PC-3 (cell line): ENCODE results near the gene BIRC7. TPM values are rescaled to one million over a fixed set of nuclear protein-coding genes. Genes with fewer than 3 reads are reported as not detected.

Experiments used
- ATAC-seq: fragments of 200-7000 bp; cut with Tn5 transposase; 2 replicates; pipeline ENCODE4 v1.9.1; 2020; ENCODE audit warnings: mild to moderate bottlenecking, moderate library complexity
- BruUV-seq: library from RNA; stranded (reverse); fragments of 400-500 nt; replicated peaks from 2 replicates; lab custom pipeline; 2021; lab: Mats Ljungman, UMichigan
- CTCF ChIA-PET: fragments of 300-600 bp; sonication (Branson Sonifier 250); formaldehyde crosslinking; loops from one replicate; lab custom pipeline; 2022; ENCODE audit warnings: antibody characterized with exemption; lab: Charles Lee
- POLR2A ChIA-PET: fragments of 300-600 bp; sonication (Branson Sonifier 250); formaldehyde crosslinking; loops from one replicate; lab custom pipeline; 2022; ENCODE audit warnings: antibody characterized with exemption; ENCODE audit not compliant: unreplicated experiment; lab: Charles Lee
- DNase-seq: peaks from one replicate; pipeline ENCODE4 v3.0.0-alpha.2; 2015
- H2AFZ ChIP-seq: fragments of 300-600 bp; sonication (generic); 2 replicates; pipeline ENCODE4 v1.6.0; 2016; ENCODE audit warnings: antibody characterized with exemption, low read length
- H3F3A ChIP-seq: fragments of 300-600 bp; sonication (generic); one replicate; pipeline ENCODE4 v1.6.0; 2017; ENCODE audit warnings: antibody characterized with exemption, low read length, control low read depth, mild to moderate bottlenecking; ENCODE audit not compliant: unreplicated experiment
- H3K27ac ChIP-seq: fragments of 300-600 bp; sonication (generic); 2 replicates; pipeline ENCODE4 v1.5.1; 2016; ENCODE audit warnings: mild to moderate bottlenecking, low read length
- H3K27me3 ChIP-seq: fragments of 300-600 bp; sonication (generic); 2 replicates; pipeline ENCODE4 v1.6.1; 2016; ENCODE audit warnings: low read length, mixed read lengths
- H3K36me3 ChIP-seq: fragments of 300-600 bp; sonication (generic); 2 replicates; pipeline ENCODE4 v1.6.1; 2016; ENCODE audit warnings: low read depth, mixed run types, low read length, mixed read lengths
- H3K4me1 ChIP-seq: fragments of 300-600 bp; sonication (generic); 2 replicates; pipeline ENCODE4 v1.5.1; 2016; ENCODE audit warnings: low read length; ENCODE audit not compliant: insufficient read depth
- H3K4me2 ChIP-seq: fragments of 300-600 bp; sonication (generic); 2 replicates; pipeline ENCODE4 v1.6.0; 2016; ENCODE audit warnings: low read length
- H3K4me3 ChIP-seq: fragments of 300-600 bp; sonication (generic); 2 replicates; pipeline ENCODE4 v1.5.1; 2016; ENCODE audit warnings: mild to moderate bottlenecking, low read length, mixed read lengths
- H3K79me2 ChIP-seq: fragments of 300-600 bp; sonication (generic); 2 replicates; pipeline ENCODE4 v1.6.1; 2017; ENCODE audit warnings: low read length, mixed read lengths
- H3K9ac ChIP-seq: fragments of 300-600 bp; sonication (generic); 2 replicates; pipeline ENCODE4 v1.6.0; 2016; ENCODE audit warnings: mild to moderate bottlenecking, low read length
- H3K9me2 ChIP-seq: fragments of 300-600 bp; sonication (generic); replicated peaks from 2 replicates; pipeline ENCODE4 v1.6.1; 2016; ENCODE audit warnings: mixed run types, low read length, mixed read lengths
- H3K9me3 ChIP-seq: fragments of 300-600 bp; sonication (generic); 2 replicates; pipeline ENCODE4 v1.6.1; 2016; ENCODE audit warnings: low read length, mixed read lengths
- H4K20me1 ChIP-seq: fragments of 300-600 bp; sonication (generic); 2 replicates; pipeline ENCODE4 v1.6.1; 2016; ENCODE audit warnings: low read length, mixed read lengths
- CTCF ChIP-seq: fragments of 300-600 bp; sonication (generic); conservative IDR thresholded peaks from 2 replicates; pipeline ENCODE4 v1.5.1; 2017; ENCODE audit warnings: antibody characterized with exemption, low read depth, mild to moderate bottlenecking, low read length
- EZH2 ChIP-seq: fragments of 300-600 bp; sonication (generic); IDR thresholded peaks from one replicate; pipeline ENCODE4 v1.6.1; 2017; ENCODE audit warnings: antibody characterized with exemption, mild to moderate bottlenecking, low read length; ENCODE audit not compliant: unreplicated experiment
- EZH2phosphoT487 ChIP-seq: fragments of 300-600 bp; sonication (generic); IDR thresholded peaks from 2 replicates; pipeline ENCODE4 v1.6.1; 2018; ENCODE audit warnings: mild to moderate bottlenecking, antibody characterized with exemption, low read length, borderline replicate concordance
- intact Hi-C: fragments of 100-400 bp; cut with micrococcal nuclease; formaldehyde crosslinking; loops from 2 replicates; pipeline ENCODE4 v1.9.0; 2023
- total RNA-seq: library from RNA; depleted of rRNA; stranded (reverse); fragments of >200 nt; gene quantifications from 2 replicates; pipeline ENCODE4 v1.2.3, GENCODE V29; 2014

The BIRC7 gene
- total RNA-seq, 1 experiment from 2014 or later: not detected

DNA sequence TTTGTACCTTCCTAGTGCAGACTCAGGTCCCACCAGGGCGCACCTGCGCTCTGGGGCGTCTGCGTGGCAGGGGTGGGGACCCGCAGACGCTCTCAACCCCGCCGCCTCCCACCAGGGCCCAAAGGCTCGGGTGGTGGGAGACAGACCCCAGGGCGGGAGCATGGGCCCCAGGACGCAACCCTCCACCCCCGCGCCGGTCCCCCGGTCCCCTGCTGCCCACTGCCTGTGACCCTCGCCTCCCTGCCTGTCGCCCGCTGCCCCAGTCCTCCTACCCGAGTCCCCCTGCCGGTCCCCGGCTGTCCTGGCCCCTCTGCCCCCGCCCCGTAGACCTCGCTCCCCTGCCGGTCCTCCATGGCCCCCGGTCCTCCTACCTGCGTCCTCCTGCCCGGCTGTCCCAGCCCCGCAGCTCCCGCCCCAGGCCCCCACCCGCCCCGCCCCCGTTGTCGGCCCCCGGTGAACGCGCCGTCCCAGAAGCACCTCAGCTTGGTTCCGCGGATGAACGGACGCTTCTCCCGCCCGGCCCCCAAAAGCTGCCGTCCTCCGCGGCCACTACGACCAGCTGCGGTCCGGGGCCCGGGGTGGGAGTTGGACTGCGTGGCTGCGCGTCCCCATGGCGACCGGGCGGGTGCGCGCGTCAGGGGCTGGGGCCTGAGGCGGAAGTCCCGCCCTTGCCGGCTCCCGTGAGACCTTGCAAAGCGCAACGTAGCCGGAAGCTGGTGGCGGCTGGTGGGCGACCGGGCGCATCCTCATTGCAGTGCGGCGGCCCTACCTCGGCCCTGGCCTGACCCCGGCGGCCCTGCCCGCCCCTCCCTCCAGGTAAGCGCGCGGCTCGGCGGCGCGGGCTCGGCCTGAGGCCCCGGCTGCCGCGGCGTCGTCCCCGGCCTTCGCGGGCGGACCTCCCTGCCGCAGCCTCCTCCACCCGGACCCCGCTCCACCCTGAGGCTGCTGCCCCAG lies 36.7 kb downstream of the BIRC7 start, which contains the start of gene ARFGAP1:
TSS of gene ARFGAP1 (plus strand) at position 709 of the 954 bp plus-strand sequence. CDS start 2,768 bp downstream, outside the sequence.
- no peak for TF ChIP-seq CTCF
- TF ChIP-seq EZH2: no peak
- no peak for TF ChIP-seq EZH2phosphoT487

DNA sequence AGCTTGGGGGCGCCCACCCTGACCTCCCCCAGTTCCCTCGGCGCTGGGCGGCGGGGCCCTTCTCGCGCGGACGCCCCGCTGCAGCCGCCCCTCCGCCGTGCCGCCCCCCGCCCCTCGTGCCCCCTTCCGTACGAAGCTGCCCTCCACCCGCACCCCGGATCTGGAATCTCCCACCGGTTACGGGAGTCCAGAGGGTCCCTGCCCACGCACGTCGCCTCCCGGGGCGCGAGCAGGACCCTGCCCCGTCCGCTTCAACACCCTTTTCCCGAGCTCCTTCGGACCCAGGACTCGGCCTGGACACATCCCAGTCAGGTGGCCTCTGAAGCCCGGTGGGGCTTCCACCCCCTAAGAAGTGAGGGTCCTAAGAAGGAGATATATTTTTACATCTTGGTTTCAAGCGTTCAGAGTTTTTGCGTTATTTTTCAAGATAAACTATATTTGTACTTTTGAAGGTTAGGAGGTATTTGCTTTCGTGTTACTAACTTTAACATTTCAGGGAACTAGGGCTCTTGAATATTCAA lies 37.4 kb downstream of the BIRC7 start:
- Histone ChIP-seq H3K4me1 (peaks cover 13% of the 10 kb centered on the region; the same call in 1 of the 2 replicates), H3F3A (no peaks in the 10 kb centered on the region), H3K79me2 (peaks cover 60% of the 10 kb centered on the region), H3K36me3 (peaks cover 11% of the 10 kb centered on the region; the same call in 1 of the 2 replicates), H2AFZ (peak overlapping the region; percentile 65; the same call in 1 of the 2 replicates), H3K27me3 (no peaks in the 10 kb centered on the region), H3K27ac (no peak overlapping the region), H3K4me3 (peak overlapping the region; percentile 88), H3K9ac (peak overlapping the region; percentile 91), H4K20me1 (peaks cover 27% of the 10 kb centered on the region), H3K9me3 (no peaks in the 10 kb centered on the region), H3K4me2 (peak overlapping the region; percentile 83), H3K9me2 (no peaks in the 10 kb centered on the region)
- CTCF ChIA-PET: interaction anchor here (0.6 kb wide), 1 partner anchor 18 kb away, joined by 4 read pairs; no protein-coding TSS in a partner anchor
- DNase-seq (no peak), ATAC-seq (no peak)
- intact Hi-C loops: no loop called here
- no peak for TF ChIP-seq EZH2
- TF ChIP-seq CTCF: no peak
- no peak for TF ChIP-seq EZH2phosphoT487
- POLR2A ChIA-PET: interaction anchor here (0.6 kb wide), 1 partner anchor 65 kb away, joined by 21 read pairs; no protein-coding TSS in a partner anchor
- BruUV-seq: no TSS peak

More for the DNA sequence above, 36.7 kb downstream of the BIRC7 start, which contains the start of gene ARFGAP1:
- BruUV-seq: no TSS peak
- peak; percentile 84 for DNase-seq
- Histone ChIP-seq H3K9ac (peak within 1 kb of the TSS; percentile 91), H3K4me3 (peak within 1 kb of the TSS; percentile 88), H4K20me1 (peaks cover 27% of the 10 kb centered on the region), H3K36me3 (peaks cover 5% of the 10 kb centered on the region; the same call in 1 of the 2 replicates), H2AFZ (peak within 1 kb of the TSS; percentile 65), H3K4me1 (peaks cover 13% of the 10 kb centered on the region; the same call in 1 of the 2 replicates), H3K79me2 (peaks cover 55% of the 10 kb centered on the region), H3K9me3 (no peaks in the 10 kb centered on the region), H3F3A (no peaks in the 10 kb centered on the region), H3K27me3 (no peaks in the 10 kb centered on the region), H3K27ac (no peak within 1 kb of the TSS), H3K4me2 (peak within 1 kb of the TSS; percentile 83), H3K9me2 (no peaks in the 10 kb centered on the region)
- ChIA-PET CTCF (interaction anchor here (0.6 to 1.0 kb wide), 2 partner anchors 18 to 49 kb away, joined by 3 to 4 read pairs; no protein-coding TSS in a partner anchor), POLR2A (no interaction called here)
- peak; percentile 95 for ATAC-seq
- intact Hi-C loops: no loop called here
